GM23338 (cell line): ENCODE measurements around the gene IMPACT.
A peak's percentile ranks its signal among the peaks of the same experiment; 100 is the strongest.

Experiments
- CTCF ChIP-seq, 2 experiments: fragments of 200-600 bp in 1 of 2; sonication (generic) in 1 of 2; conservative IDR thresholded peaks; 2 replicates each; pipeline versions ENCODE4 v1.5.1 to v1.6.1; 2016 to 2017; ENCODE audit warnings: antibody characterized with exemption in 2 of 2, low read depth in 2 of 2, mild to moderate bottlenecking in 2 of 2, moderate library complexity in 1 of 2
- EZH2 ChIP-seq: fragments of 200-600 bp; sonication (generic); IDR thresholded peaks from one replicate; pipeline ENCODE4 v1.8.0; 2017; ENCODE audit warnings: antibody characterized with exemption, mild to moderate bottlenecking, low read depth; ENCODE audit not compliant: unreplicated experiment
- EZH2phosphoT487 ChIP-seq: fragments of 200-600 bp; sonication (generic); IDR thresholded peaks from one replicate; pipeline ENCODE4 v1.8.1; 2018; ENCODE audit warnings: antibody characterized with exemption; ENCODE audit not compliant: unreplicated experiment
- POLR2AphosphoS5 ChIP-seq: IDR thresholded peaks from 2 replicates; pipeline ENCODE4 v1.6.1; 2016; ENCODE audit warnings: antibody characterized with exemption, low read depth
- REST ChIP-seq: IDR thresholded peaks from one replicate; pipeline ENCODE4 v1.6.1; 2018; ENCODE audit warnings: antibody characterized with exemption; ENCODE audit not compliant: unreplicated experiment
- ZNF462 ChIP-seq: fragments of 250-450 bp; sonication (Bioruptor Pico); IDR thresholded peaks from 2 replicates; pipeline ENCODE4 v1.5.0; 2020; ENCODE audit warnings: mild to moderate bottlenecking, moderate library complexity

- TF ChIP-seq CTCF (conservative IDR thresholded peaks at IDR 0.05; ENCODE audit: low read depth in 2 of 2): no peak
- TF ChIP-seq POLR2AphosphoS5: no peak
- peak; percentile 57; the same call in 1 of the 2 replicates for TF ChIP-seq ZNF462 (CRISPR knock-in tag)
- no peak for TF ChIP-seq REST
- TF ChIP-seq EZH2phosphoT487: no peak
- no peak for TF ChIP-seq EZH2
Observed at GRCh38 chr18:24378598-24378997, 47.9 kb upstream of the IMPACT start.
